GM21825 (cell line): ENCODE results near the gene CDKL5.

Source experiments
- ATAC-seq: cut with Tn5 transposase; IDR thresholded peaks from one replicate; pipeline ENCODE4 v1.9.1; 2021; ENCODE audit warnings: mild to moderate bottlenecking, moderate library complexity; ENCODE audit not compliant: unreplicated experiment

Gene CDKL5

GRCh38 chrX:18455384-18455783, 30.0 kb downstream of the CDKL5 start:
- no peak for ATAC-seq

DNA sequence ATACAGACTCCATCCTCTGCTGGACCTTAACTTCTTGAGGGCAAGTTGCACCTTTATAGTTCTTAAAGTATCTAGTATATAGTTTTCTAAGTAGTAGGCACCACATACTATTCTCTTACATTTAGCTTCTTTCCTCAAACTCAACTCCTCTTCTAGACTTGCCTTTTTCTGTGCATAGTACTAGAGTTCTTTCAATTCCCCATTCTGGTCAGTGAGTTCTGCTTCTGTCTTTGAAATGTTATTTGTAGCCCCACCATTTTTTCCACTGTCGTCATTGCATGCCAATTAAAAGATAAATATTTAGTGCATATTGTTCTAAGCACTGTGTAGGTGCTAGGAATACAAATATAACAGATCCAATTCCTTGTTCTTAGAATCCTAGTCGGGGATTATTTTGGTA, 31.6 kb downstream of the CDKL5 start:
- no peak for ATAC-seq

DNA sequence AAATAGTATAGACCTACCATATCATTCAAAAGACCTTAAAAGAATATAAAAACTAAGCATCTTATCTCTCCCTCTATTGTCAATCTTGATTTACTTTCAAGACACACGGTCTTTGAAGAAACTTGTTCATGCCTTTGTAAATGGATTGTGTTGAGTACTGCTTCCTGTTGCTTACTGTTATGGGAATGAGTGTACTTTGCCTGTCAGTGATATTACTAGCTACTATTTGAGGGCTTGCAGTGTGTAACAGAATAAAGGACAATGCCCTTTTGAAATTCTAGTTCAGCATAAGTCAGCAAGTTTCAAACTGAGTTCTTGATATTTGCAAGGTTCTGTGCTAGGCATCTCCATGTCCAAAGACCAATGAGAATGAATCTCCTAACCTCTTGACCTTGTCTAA, 36.0 kb downstream of the CDKL5 start:
- ATAC-seq = no peak

GRCh38 chrX:18464499-18464898, 39.1 kb downstream of the CDKL5 start:
- ATAC-seq = no peak

GRCh38 chrX:18465051-18465450, 39.6 kb downstream of the CDKL5 start:
- ATAC-seq = no peak

DNA sequence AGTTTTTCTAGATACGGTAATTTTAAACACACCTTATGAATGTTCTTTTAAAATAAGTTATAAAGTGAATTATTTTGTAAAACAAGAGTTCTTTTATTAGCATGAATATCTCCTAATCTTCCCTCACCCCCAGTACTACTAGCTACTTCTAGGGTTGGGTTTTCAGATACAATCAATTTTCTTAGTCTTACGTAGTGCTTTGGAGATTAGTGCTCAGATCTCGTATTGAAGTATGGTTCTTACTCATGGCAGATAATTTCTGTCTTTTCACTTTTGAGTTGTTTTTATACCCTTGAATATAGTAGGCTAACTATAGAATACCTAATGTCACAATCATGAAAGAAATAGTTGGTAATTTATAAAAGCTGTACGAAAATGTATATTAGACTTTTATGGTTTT, 43.2 kb downstream of the CDKL5 start:
- ATAC-seq = no peak

DNA sequence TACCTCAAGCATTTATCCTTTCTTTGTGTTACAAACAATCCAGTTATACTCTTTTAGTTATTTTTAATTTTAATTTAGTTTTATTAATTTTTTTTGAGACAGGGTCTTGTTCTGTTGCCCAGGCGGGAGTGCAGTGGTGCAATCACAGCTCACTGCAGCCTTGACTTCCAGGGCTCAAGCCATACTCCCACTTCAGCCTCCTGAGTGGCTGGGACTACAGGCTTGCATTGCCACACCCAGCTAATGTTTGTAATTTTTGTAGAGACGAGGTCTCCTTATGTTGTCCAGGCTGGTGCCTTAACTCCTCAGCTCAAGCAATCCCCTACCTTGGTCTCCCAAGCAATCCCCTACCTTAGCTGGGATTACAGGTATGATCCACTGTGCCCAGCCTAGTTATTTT, 45.9 kb downstream of the CDKL5 start:
- ATAC-seq = no peak

DNA sequence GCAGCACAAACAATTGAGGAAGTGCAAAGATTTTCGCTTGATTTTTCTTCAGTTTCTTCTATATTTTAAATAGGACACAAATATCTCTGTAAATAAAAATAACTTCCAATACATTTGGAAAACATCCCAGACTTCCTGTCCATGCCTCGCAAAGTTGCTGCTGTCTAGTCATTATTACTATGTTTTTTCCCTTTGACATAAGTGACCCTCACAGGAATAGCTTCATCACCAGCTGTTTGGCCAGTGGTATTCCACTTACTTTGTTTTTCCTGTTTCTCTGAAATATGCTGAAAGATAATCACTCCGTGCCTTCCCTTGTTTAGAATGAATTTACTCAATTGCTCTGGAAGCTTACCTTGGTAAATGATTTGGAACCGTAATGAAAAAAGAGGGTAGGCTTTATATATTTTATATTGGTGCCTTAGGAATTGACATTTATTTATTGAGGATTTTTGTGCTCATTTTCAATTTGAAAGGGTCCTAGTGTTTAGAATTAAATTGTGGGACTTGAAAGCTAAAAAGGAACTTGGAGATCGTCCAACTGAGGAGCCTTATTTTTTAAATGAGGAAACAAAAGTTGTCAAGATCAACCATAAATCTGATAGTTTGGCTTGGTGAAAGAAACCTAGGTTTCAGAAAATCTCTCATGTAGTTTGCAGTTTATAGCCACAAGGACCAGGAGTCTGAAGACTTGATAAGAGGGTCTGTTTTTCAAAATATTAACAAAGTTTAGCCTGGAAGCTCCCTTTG, 65.6 kb downstream of the CDKL5 start:
- no peak for ATAC-seq

DNA sequence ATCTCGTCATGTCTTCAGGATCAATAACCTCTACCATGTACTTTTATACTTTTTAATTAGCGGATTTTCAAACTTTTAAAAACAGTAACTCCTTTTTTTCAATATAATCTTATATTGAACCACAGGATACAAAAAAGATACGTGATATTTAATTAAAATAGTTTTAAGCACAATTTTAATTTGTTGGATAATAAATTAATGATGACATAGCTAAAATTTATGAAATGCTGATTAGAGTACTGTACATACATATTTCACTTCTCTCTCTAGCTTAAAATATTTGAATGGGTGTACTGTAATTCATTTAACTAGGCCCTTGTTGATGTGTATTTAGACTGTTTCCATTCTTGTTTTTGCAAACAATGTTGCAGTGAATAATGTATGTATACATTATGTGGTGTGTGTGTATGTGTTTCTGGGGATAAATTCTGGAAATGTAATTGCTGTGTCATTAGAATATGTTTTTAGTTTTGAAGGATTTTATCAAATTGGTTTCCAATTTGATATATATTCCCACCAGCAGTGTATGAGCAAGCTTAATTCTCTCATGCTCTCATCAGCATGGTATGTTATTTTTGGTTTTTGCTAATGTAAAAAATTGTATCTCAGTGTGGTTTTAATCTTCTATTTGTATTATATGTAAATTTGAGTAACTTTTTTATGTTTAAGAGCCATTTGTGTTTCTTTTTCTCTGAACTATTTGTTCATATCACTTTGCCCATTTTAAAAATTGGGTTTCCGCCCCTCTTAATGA, 66.4 kb downstream of the CDKL5 start:
- ATAC-seq = no peak

- ATAC-seq = no peak
Measured at GRCh38 chrX:18534949-18535348, 109.5 kb downstream of the CDKL5 start.

DNA sequence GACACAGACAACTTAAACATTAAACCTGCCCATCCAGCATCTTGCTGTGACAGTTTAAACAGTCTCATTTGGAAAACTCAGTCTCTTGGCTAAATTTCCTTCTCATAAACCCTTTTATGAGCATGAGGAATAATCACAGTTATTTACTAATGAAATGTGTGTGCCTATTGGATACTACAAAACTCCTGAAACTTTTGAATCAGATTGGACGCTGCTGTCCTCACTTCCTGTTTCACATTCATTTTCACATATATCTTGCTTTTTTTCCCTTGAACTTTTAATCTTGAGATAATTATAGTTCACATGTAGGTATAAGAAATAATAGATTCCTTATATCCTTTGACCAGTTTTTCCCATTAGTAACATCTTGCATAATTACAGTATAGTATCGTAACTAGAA, 111.7 kb downstream of the CDKL5 start:
- no peak for ATAC-seq

DNA sequence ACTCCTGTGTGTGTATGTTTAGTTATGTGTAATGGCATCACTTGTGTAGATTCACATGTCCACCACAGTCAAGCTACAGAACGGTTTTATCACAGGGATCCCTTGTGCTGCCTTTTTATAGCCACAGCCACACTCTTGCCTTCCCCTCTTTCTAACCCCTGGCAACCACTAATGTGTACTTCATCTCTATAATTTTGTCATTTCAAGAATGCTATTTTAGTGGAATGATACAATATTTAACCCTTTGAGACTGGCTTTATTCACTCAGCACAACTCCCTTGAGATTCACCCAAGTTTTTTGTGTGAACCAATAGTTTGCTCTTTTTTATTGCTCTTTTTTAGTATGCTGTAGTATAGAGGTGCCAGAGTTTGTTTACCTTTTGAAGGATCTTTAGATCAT, 112.1 kb downstream of the CDKL5 start:
- ATAC-seq = no peak

DNA sequence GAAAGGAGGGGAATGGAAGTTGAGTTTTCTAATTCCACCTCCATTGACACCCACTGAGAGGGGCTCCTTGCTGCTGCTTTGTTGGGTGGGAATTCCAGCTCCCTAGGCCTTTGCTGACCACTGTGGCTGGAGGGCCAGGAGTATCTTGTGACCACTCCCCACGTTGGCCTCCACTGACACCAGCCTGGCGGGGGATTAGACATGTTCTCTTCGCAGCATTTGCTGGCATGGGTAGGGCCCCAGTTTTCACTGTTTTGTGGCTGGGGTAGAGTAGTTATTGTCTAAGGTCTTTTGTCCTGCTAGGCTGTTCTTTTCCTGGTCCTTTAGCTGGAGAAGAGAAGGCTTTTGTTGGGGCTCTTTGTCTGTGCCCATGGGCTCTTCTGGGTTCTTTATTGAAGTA, 116.7 kb downstream of the CDKL5 start:
- ATAC-seq = no peak

DNA sequence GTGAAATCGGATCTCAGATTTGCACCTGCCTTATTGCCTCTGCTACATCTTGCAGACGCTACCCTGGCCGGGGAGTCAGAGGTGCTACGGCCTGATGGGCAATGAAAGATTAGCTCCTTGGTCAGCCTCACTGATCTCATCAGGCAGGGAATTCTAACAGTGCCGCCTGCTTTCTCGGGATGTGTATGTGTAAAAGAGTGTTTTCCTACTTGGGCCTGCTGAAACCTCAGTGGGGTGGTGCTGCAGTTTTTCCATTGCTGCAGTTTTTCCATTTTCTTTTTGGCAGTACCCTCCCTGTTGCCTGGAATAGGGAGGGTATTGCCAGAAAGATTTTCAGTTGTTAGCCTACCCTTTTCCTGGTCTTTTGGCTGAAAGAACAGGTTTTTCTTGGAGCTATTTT, 117.5 kb downstream of the CDKL5 start:
- ATAC-seq = no peak

DNA sequence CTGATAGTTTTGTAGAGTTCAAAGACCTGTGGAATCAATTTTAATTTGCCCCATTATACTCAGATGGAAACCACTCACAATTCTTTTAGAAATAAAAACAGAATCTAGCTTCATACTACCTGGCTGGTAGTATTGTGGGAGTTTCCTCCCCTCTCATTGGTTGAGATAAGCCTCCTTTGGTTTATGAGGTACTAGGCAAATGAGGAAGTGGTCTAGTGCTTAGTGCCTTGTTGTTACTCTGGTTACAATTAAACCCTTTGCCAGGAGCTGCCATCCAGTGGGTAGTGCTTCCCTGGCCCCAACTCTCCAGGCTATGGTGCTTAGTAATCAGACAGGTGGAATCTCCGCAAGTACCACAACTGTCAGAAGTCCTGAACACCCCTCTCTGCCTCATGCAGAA, 118.3 kb downstream of the CDKL5 start:
- no peak for ATAC-seq

GRCh38 chrX:18545771-18546170, 120.4 kb downstream of the CDKL5 start:
- ATAC-seq = no peak

GRCh38 chrX:18548996-18549395, 123.6 kb downstream of the CDKL5 start:
- no peak for ATAC-seq

DNA sequence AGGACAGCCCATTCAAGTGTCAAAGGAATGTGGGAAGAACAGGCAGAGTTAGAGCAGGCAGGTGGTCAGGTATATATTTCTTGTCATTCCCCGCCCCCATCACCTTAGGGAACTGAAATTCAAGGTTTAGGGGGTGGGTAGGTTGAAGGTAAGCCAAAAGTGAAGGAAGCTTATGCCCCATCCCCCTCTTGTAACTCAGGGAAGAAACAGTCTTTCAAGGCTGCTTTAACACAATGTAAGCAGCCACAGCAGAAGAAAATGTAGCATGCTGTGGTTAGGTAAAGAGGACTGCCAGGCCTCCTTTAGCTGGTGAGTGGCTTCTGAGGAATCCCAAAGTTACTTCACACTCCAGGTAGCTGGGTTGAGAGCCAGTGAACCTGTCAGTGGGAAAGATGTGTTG, 124.2 kb downstream of the CDKL5 start:
- ATAC-seq = no peak

DNA sequence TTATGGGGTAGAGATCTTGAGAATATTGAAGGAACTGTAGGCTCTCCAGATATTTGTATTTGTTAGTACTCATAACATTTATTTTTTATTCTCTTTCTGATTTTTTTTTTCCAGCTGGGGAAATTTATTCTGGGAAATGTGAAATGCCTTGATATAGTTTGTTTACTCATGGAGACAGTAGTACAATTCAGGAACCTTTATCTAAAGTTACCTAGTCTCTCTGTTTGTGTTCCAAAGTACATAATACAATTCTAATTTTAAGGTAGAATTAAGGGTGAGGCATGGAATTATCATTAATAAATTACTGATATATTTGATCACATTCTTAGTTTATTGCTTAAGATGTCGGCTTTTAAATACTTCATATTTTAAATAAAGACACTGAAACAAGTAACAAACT, 132.5 kb downstream of the CDKL5 start:
- no peak for ATAC-seq

- ATAC-seq = no peak
Measured at GRCh38 chrX:18558799-18559198, 133.4 kb downstream of the CDKL5 start.

GRCh38 chrX:18561020-18561419, 135.6 kb downstream of the CDKL5 start:
- ATAC-seq = no peak

GRCh38 chrX:18565727-18566126, 140.3 kb downstream of the CDKL5 start:
- no peak for ATAC-seq

- ATAC-seq = no peak
Measured at GRCh38 chrX:18566748-18567147, 141.3 kb downstream of the CDKL5 start.
